Skeletal muscle cell (primary cell): ENCODE data around the gene GRIA4.
A peak's percentile ranks its signal among the peaks of the same experiment; 100 is the strongest.

Source experiments
- DNase-seq: peaks from one replicate; pipeline ENCODE4 v3.0.0-alpha.2; 2010; ENCODE audit warnings: low read depth
- H3K4me3 ChIP-seq: 2 replicates; pipeline ENCODE4 v1.5.1; 2011; ENCODE audit warnings: low read depth, mild to moderate bottlenecking, control low read depth, low read length, moderate library complexity

Gene GRIA4

DNA sequence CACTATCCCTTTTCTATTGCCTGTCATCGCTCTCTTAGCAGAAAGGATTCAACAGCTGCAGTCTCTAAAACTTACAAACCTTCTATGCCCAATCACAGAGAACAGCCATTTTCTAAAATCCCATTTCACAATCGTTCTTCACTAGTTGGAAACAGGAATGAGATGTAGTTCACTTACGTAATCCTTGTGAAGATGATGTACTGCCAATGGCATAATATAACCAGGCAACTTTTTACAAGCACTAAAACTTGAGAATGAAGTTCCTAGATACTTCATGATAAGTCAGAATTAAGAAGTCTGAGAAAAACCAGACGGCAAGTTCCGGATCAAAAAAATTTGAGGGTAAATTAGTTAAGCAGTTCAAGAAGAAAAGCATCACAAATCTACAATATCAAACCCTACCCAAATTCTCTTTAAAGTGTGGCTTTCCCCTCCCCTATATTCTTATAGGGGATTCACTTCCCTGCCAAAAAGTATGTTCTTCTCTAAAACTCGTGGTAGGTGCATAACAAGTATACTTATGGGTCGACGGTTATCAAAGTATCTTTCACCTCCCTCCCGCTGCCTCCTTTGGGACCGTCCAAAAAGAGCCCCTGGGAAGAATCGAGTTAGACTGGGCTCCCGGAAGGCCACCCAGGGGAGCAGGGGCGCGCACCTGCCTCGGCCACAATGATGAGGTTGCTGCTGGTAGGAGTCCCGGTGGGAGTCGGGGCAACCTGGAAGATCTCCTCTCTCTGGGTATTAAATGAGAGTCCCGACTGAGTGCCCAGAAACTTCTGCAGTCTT lies 411.5 kb downstream of the GRIA4 start:
- peak overlapping the region; percentile 88 for H3K4me3 ChIP-seq
- peak; percentile 41 for DNase-seq

- H3K4me3 ChIP-seq: peak within 1 kb of the TSS; percentile 88
- DNase-seq: peak; percentile 98
Observed at GRCh38 chr11:106021967-106022794, 412.3 kb downstream of the GRIA4 start, which contains the start of gene MSANTD4. Gene MSANTD4, minus strand, starts transcription at chr11:106022240. Its CDS starts 11,323 bp downstream, at chr11:106010917.

DNA sequence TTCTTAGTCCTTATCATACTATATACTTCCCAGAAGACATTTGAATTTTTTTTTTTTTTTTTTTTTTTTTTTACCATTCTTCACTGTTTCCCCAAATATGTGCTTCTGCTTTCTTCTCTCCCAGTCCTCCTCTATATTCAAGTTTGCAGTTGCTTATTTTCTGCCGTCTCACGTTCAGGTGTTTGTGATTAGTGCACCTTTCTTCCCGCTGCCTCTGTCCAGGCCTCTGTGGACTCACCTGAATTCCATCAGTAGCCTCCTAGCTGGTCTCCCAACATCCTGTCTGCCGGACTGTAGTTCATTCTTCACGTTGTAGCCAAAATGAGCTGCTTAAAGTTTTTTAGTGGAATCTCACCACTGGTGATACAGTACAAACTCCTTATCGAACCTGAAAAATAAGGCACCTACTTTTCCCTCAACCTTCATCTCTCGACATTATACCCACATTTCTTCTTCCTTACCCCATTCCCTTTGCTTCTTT lies 413.0 kb downstream of the GRIA4 start:
- DNase-seq: no peak
- peak overlapping the region; percentile 88 for H3K4me3 ChIP-seq

- no peak overlapping the region for H3K4me3 ChIP-seq
- no peak for DNase-seq
Observed at GRCh38 chr11:106030609-106031008, 420.7 kb downstream of the GRIA4 start.

DNA sequence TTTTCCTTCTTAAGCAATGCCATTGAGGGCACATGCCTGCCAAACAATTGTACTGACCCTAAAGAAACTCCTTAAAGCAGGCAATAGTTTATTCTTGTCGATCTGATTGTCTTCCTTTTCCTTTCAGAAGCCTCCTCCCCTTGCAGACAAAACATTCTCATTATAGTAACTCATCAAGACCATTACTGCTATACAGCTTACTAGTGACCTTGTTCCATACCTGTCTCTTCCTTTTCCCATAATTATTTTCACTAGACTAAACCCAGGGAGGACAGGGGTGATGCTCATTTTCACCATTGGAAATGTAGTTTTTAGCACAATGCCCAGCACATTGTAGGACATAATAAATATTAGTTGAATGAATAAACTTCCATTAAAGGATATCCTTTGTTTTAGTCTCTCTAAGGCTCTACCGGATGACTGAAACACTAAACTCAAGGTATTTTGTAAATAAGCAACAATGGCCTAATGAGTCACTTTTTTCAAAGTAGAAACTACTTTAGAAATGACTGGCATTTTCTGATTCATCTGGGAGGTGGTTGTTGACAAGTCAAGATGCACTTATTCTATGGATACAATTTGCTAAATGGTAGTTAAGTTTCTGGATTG lies 421.4 kb downstream of the GRIA4 start:
- H3K4me3 ChIP-seq: no peak overlapping the region
- no peak for DNase-seq
